Brain pericyte (primary cell): ENCODE results near the gene GPRC5C.

Experiments
- DNase-seq: peaks from one replicate; pipeline ENCODE4 v3.0.0-alpha.2; 2012; ENCODE audit warnings: low read depth, low spot score

Gene GPRC5C

DNA sequence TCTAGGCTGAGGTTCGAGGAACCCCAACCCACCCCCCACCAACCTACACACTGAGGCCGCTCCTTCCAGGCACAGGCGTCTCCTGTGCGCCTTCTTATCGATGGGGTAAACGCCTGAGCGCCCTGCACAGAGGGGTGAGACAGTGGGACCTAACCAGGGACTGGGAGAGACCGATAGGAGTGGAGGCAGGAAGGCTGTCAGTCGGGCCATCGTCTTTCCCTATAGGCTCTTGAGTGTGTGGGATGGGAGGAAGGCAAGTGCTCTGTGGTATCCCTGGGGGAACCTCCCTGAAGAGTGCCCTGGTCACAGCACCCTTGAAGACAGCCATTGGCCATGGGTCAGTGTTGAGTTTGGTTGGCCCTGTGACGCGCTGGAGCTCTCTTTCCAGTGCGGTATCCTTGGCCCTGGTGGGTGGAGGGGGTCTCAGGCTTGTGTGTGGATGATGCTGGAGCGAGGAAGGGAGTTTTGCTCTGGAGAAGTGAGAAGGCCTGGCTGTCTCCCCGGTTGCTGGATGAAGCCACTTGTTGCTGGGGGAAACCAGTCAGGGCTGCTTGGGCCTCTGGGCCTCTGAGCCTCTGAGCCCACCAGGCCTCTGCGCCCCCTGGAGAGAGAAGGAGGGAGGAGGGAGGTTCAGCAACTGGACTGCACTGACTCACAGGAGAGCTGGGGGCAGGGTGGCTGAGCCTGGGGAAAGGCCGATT lies 1.7 kb downstream of the GPRC5C start:
- DNase-seq, result no peak

DNA sequence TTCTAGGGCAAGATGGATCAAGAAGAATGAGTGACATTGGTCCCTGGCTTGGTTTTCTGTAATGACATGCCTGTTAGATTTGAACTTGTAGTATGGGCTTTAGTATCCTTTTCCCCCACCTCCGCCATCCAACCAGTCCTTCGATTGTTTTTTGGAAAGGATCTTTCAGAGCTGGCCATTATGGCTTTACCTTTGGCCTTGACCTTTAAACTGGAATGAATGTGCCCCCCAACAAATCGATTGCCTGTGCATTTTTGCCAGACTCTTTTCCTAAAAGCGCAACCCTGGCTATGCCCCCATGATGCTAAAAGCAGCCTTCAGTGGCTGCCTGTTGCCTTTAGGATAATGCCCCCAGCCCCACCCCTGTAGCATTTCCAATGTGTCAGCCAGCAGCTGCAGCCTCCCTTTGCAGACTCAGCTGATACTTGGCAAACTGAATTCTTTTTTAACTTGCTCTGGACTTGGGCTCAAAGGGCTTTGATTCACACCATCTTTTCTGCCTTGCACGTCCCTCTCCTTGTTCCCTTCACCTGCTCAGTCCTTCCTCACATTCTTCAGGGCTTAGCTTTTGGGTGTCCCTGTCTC lies 4.0 kb downstream of the GPRC5C start:
- no peak for DNase-seq

DNA sequence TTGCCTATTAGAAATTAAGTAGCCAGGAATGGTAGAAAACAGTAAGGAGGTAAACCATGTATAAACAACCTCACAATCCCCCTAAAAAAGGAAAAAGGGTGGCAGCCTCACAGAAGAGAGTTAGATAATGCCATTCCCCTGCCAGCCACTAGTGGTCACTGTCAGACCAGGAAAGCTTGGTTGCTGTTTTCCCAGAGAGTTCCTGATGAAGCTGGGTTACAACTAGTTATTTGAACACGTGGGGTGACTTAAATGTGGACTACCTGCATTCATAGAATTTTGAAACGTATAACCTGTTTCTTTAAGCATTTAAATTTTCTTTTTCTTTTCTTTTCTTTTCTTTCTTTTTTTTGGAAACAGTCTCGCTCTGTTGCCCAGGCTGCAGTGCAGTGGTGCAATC lies 5.8 kb downstream of the GPRC5C start:
- DNase-seq, result no peak

DNA sequence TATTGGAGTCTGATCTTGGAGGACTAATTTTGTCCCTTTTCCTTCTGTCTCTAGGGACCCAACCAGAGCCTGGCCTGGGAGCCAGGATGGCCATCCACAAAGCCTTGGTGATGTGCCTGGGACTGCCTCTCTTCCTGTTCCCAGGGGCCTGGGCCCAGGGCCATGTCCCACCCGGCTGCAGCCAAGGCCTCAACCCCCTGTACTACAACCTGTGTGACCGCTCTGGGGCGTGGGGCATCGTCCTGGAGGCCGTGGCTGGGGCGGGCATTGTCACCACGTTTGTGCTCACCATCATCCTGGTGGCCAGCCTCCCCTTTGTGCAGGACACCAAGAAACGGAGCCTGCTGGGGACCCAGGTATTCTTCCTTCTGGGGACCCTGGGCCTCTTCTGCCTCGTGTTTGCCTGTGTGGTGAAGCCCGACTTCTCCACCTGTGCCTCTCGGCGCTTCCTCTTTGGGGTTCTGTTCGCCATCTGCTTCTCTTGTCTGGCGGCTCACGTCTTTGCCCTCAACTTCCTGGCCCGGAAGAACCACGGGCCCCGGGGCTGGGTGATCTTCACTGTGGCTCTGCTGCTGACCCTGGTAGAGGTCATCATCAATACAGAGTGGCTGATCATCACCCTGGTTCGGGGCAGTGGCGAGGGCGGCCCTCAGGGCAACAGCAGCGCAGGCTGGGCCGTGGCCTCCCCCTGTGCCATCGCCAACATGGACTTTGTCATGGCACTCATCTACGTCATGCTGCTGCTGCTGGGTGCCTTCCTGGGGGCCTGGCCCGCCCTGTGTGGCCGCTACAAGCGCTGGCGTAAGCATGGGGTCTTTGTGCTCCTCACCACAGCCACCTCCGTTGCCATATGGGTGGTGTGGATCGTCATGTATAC lies 8.0 kb downstream of the GPRC5C start:
- DNase-seq, result no peak

DNA sequence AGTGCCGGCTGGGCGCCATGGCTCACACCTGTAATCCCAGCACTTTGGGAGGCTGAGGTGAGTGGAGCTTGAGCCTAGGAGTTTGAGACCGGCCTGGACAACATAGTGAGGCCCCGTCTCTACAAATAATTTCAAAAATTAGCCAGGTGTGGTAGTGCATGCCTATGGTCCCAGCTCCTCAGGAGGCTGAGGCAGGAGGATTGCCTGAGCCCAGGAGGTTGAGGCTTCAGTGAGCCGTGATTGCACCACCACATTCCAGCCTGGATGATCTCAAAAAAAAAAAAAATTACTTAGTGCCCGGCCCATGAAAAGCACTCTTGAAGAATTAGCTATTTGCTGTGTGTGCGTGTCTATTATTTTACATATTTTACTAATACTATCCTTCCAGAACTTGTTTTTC lies 9.6 kb downstream of the GPRC5C start:
- DNase-seq, result no peak

DNA sequence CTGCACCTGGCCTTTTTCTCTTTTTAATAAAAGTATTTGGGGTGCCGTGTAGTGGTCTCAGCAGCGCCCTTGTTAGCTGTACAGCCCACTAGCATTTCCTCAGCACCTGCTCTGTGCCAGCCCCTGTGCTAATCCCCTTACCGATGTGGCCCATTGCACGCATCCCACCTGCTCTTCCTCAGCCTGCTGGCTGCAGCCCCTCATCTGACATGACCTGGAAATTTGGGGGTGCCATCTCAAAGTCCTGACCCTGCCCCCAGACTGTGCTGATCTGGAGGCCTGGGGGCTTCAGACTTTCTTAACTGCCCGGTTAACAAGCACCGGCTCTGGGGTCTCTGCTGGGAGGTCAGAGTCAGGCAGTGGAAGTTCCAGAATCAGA lies 10.4 kb downstream of the GPRC5C start:
- DNase-seq, result no peak

DNA sequence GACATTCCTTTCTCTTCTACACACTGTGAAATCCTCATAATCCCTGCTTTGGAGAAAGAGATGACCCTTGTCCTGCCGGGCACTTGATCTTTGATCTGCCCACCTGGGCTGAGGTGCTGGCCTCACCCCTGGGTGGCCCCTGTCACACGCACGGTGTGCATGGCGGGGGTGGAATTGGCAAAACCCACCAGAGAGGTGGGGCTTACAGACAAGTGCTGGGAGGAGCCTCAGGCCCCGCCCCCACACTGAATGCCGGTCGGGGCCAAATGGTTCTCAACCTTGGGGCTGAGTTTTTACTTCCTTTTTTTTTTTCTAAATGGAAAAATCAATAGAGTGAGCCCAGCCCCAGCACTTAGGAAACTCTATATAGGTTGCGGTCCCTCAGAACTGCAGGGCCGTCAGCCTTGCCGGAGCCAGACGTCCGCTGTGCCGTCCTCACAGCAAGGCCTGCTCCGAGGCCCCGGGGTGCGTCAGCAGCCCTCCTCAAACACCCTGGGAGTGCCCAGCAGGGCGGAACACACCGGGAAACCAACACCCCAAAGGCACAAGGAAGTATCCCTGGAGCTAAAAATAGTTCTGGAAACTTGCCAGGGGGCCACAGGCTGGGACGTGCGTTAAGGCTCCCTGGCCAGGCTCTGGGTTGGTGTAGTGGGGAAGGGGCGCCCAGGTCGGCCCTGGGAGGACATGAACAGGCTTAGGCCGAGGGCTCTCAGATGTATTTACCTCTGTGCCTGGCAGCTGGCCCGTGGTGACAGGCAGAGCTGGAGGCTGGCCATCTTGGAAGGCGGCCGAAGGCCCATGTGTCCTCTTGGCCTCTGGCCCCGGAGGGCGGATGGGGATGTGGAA lies 11.0 kb downstream of the GPRC5C start:
- DNase-seq, result no peak

DNA sequence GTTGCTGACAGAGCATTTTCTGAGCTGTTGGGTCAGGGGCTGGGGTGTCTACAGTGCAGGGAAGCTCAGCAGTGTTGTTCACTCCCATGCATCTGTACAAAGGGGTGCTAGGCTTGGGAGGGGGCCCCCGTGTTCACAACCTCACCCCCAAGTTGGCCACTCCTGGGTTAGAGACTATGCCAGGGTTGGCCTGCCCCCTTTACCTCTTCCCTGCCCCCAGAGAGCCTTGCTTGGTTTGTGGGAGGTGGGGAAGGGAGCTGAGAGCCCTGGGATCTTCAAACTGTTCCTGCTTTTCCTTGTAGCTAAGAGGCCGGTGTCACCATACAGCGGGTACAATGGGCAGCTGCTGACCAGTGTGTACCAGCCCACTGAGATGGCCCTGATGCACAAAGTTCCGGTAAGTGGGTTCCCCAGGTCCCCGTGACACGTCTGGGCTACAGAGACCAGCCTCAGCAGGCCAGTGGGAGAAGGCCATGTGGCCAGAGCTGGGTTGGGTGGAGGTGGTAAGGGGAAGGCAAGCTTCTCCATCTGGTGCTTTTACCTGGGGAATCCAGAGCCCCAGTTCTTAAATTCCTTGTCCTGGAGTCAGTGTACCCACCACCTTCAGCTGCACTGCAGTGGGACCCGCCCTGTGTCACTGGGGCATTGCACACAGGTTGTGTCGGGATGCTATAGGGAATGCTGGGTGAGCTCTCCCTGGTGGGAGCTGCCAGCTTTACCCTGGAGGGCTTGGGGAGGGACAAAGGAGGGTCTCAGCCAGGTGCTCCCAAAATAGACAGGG lies 11.8 kb downstream of the GPRC5C start:
- no peak for DNase-seq

DNA sequence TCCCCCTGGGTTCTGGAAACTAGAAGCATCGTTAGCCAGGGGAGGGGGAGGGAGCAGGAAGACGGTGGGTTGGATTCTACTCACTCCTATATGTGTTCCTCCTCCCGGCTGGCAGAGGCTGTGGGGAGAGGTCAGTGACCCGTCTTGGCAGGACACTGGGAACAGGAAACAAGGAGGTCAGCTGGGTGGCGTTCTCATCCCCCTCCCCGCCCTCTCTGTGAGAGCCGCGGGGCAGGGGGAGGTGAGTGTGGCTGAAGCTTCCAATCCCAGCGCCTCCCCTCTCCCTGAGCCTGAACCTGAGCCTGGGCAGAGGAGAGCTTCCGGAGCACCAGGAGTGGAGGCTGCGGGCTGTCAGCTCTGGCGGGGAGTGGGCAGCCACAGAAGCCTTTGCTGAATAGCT lies 12.5 kb downstream of the GPRC5C start:
- DNase-seq, result no peak

DNA sequence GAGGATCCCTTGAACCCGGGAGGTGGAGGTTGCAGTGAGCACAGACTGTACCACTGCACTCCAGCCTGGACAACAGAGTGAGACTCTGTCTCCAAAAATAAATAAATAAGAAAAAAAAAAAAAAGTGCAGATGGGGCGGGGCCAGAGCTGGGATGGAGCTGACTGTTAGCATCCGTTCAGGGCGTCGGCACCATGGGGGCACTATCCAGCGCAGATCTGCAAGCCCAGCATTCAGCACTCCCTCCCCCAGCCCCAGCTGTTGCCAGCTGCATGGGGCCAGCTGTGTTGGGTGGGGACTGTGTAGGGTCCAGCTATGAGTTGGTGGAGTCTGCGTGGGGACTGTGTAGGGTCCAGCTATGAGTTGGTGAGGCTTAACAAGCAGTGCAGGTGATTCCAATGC lies 13.3 kb downstream of the GPRC5C start:
- no peak for DNase-seq

DNA sequence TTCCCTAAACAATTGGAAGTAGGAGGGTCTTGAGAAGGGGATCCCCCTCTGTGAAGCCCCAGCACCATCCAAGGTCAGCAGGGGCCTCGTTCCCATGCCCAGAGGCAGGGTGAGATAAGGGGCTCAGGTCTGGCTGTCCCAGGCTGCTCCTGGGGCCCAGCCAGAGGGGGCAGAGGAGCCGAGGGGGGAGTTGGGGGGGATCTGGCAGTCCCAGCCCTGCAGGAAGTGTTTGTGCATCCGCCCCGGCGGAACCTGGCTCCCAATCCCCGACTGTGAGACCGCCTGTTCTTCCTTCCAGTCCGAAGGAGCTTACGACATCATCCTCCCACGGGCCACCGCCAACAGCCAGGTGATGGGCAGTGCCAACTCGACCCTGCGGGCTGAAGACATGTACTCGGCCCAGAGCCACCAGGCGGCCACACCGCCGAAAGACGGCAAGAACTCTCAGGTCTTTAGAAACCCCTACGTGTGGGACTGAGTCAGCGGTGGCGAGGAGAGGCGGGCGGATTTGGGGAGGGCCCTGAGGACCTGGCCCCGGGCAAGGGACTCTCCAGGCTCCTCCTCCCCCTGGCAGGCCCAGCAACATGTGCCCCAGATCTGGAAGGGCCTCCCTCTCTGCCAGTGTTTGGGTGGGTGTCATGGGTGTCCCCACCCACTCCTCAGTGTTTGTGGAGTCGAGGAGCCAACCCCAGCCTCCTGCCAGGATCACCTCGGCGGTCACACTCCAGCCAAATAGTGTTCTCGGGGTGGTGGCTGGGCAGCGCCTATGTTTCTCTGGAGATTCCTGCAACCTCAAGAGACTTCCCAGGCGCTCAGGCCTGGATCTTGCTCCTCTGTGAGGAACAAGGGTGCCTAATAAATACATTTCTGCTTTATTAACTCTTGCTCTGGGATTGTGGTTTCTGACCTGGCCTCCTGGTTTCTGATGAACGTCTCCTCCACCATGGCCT lies 14.9 kb downstream of the GPRC5C start:
- DNase-seq, result no peak

DNA sequence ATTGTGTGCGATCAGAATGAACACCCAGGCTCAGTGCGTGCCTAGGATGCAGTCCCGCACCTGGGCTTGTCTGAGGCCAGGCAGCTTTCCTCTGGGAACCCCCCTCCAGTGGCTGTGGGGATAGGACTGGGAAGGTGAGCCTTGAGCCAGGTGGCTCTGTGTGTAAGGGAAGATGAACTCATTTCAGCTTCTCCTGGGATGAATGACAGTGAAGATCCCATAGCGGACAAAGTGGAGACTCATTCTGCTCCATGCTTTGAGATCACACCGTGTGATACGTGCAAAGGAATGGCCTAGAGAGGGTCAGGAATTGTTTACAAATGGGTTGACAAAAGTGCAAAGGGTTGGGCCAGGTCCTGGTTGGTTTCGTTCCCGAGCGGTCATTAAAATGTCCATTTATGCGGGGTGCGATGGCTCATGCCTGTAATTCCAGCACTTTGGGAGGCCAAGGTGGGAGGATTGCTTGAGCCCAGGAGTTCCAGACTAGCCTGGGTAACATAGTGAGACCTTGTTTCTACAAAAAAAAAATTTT lies 15.8 kb downstream of the GPRC5C start:
- no peak for DNase-seq

DNA sequence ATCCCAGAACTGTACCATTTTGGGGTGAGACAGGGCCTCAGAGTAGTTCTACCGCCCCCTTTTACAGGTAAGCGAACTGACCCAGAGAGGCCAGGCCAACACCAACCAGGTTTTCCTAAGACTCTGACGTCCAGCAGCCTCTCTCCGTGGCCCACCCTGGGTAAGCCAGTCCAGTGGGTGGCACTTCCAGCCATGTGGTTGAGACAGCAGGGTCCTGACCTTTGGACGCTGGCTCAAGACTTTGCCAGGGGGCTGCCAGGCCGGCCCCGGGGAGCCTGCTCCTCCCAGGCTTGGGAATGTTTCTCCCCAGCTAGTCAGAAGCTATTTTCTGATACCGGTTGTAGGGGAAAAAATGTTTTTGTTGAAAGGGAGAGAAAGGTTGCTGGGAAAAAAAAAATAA lies 16.9 kb downstream of the GPRC5C start:
- no peak for DNase-seq

DNA sequence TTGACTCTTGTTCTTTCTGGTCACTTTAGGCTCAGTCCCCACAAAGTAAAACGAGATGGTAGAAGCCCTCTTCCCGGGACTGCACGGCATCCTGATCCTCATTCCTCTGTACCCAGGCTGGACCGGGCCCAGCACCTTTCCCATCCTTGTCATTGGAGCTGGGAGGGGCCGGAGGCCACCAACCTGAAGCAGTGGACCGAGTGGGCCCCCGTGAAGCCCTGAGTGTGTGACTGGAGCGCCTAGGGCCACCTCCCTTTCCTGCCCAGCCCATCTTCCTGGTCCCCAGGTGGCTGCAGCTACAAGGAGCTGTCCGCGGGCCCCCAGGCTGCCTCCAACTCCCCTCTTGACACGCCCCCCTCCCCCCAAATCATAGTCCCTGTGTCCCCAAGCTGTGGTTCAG lies 17.4 kb downstream of the GPRC5C start:
- no peak for DNase-seq

DNA sequence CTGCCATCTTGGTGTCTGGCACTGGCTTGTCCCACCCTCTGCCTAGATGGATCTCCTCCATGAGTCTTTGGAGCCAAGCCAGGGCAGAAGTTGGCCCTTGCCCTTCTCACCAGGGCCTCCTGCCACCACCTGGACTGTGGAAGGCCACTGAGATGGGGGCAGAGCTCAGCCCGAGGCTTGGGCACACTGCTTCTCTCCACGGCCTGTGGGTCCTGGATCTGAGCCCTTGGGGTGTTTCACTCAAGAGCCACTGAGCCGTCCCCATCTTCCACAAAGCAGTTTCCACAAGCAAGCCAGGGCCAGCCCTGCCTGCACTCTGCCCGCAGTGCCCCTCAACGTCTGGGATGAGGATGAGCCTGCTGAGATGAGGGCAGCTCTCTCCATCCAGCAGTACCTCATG lies 17.9 kb downstream of the GPRC5C start:
- no peak for DNase-seq

DNA sequence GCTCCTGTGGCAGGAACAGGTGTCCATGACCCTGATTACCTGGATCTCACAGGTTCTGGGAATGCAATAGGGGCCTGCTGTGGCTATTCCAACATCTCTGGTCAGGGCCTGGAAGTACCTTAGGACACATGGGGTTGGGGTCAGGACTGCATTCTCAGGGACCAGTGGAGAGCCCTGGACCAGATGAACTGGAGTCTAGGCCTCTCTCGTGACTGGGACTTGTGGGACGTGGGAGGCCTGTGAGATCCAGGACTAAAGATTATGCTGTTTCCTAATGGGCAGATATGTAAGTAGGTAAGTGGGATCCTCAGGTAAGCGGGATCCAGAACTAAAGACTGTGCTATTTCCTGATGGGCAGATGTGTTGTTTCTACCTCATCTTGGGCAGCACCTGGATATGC lies 18.3 kb downstream of the GPRC5C start:
- no peak for DNase-seq

DNA sequence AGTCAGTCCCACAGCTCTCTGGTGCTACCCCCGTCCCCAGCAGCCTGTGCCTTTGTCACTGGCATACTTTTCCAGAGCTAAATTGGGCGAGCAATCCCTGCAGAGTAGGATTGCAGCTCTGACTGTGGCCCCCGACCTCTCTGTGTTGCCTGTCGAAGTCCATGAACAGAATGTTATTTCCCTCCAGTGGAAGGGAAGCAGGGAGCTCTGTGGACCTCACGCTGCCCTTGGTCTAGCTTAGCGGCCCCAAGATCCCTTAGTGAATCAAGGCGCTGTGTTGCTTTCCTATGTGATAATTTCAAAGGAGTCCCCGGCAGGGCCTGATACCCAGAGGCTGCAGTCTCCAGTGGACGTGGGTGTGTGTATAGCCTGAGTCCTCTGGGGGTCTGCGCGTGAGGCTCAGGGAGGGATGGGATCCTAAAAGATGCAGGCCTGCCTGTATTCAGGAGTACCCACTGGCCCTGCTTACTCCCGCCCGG lies 19.1 kb downstream of the GPRC5C start:
- DNase-seq, result no peak

DNA sequence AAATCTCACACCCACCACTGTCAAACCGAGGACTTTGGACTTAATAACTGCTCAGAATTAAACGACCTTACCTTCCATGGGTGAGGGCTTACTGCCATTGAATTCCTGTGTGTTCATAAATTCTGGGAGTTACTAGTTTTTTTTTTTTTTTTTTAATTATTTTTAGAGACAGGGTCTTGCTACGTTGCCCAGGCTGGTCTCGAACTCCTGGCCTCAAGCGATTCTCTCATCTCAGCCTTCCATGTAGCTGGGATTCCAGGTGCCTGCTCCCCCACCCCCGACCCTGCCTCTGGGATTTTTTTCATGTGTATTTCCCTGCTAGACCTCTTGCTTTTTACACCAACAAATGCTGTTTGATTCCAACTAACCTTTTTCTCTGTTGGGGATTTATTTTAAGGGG lies 19.7 kb downstream of the GPRC5C start:
- no peak for DNase-seq

DNA sequence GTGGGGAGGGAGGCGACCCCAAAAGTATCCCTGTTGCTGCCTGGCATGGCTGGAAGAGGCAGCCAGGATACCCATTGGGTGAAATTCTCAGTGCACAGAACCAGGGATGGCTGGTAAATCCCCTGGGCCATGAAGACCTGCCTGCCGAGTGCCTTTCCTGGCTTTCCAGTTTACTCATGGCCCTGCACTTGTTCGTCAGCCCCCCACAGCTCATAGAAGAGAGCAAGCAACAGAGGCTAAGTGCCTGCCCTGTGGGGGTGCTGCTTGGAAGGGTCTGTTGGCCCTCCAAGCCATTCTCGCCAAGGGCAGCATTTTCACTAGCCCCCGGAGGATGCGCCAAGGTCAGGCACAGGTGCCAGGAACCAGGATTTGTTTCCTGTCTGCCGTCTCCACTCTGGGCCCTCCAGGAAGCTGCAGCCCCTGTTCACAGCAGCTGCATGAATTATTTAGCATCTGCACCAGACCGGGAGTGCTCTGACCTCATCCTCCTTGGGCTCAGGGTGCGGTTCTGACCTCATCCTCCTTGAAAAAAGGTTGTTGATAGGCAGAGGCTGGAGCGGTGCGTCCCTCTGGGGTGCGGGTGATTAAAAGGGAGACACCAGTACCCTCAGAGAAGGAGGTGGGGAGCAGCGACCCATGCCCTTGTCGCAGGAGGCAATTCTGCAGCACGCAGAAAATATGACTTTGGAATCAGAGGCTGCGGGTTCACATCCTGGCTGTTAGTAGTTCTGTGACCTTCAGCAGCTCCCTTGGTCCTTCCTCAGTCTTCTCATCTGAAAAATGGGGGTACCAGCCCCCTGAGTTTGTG lies 20.3 kb downstream of the GPRC5C start:
- no peak for DNase-seq
